HG03442 (cell line): Measurements from ENCODE around the gene CD63.
A peak's percentile ranks its signal among the peaks of the same experiment; 100 is the strongest.
"Not testable (repeated sequence)": the region's sequence is repeated elsewhere in the genome, so short reads cannot be mapped to it uniquely, and the experiment has no call there.

Source experiments
- ATAC-seq: cut with Tn5 transposase; IDR thresholded peaks from one replicate; pipeline ENCODE4 v1.9.1; 2021; ENCODE audit warnings: mild to moderate bottlenecking, moderate library complexity; ENCODE audit not compliant: unreplicated experiment

Gene CD63, protein sequence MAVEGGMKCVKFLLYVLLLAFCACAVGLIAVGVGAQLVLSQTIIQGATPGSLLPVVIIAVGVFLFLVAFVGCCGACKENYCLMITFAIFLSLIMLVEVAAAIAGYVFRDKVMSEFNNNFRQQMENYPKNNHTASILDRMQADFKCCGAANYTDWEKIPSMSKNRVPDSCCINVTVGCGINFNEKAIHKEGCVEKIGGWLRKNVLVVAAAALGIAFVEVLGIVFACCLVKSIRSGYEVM

DNA sequence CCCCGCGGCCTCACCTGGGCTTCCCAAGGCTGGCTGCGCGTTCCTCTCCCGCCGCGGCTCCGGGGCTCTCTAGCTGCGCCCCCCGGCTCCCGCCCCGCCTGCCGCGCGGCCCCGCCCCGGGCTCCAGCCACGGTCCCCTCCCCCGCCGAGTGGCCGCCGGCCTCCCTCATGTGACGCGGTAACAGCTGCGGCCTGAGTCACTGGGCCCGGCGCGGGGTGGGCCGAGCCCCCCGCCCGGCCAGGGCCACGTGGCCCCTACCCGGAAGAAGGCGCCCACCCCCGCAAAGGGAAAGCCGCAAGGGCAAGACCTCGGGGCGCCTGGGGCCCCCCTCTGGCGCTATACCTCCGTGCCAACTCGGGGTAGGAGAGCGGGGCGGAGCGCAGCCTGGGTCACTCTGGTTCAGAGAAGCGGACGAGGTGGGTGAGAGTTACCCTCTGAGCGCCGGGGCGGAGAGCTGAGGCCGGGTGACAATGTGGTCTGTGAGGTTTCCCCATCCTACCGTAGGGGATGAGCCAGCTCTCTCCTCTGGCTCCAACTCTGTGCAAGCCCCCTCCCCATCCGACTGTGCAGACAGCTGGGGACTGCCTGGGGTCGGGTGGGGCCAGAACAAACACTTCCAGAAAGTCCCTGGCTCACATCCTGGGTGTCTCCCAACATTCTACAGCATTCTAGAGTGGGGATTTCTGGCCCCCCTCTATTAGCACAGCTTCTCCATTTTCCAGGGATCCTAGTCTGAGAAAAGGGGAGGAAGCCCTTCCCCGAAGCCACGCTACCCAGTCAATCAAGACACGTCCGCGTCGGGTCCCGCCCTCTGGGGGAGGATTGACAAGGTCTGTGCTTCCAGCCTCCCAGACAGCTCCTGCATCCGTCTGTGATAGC is at the start of gene CD63:
Gene CD63 (minus strand): TSS at position 71 of the 880 bp plus-strand sequence. CDS start 668 bp downstream, outside the sequence.
- ATAC-seq = peak; percentile 60

DNA sequence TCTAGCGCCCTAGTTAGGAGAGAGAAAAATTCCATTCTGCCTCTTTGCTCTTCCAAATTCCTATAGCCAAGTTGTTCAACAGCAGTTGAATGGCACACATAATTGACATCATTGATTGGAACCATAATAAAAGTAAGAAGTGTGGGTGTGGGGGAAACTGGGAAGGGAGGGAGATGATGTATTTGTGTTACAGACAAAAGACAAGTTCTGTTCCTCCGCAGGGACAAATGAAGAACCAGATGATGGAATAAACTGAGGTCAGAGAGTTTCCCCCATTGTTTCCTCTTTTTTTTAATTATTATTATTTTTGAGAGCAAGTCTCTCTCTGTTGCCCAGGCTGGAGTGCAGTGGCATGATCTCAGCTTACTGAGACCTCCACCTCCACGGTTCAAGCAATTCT is 49.0 kb upstream of the CD63 start:
- ATAC-seq = no peak

DNA sequence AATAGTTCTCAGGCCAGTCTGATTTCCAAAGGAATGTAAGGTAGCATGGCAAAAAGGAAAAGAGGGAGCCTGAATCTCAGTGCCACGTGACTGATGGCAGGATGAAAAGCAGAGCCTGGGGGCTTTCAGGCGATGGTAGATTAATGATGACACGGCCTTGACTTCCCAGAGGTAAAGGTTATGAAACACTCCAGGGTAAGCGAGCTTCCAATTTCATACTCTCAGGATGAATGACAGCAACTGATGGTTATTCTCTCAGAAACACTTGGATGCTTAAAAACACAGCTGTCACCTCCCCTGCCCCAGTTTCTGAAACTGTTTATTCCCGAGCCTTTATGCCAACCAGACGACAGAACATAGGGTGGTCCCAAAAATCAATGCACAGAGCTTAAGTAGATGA is 42.9 kb upstream of the CD63 start:
- no peak for ATAC-seq

DNA sequence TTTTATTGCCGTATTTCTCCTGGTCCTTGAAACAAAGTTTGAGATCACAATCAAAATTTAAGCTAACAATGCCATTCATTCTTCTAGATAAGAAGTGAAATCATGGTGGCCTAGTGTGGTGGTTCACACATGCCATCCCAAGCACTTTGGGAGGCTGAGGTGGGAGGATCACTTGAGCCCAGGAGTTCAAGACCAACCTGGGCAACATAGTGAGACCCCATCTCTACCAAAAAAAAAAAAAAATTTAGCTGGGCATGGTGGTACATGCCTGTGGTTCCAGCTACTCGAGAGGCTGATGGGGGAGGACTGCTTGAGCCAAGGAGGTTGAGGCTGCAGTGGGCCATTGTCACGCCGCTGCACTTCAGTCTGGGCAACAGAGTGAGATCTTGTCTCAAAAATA is 38.3 kb upstream of the CD63 start:
- ATAC-seq = no peak

DNA sequence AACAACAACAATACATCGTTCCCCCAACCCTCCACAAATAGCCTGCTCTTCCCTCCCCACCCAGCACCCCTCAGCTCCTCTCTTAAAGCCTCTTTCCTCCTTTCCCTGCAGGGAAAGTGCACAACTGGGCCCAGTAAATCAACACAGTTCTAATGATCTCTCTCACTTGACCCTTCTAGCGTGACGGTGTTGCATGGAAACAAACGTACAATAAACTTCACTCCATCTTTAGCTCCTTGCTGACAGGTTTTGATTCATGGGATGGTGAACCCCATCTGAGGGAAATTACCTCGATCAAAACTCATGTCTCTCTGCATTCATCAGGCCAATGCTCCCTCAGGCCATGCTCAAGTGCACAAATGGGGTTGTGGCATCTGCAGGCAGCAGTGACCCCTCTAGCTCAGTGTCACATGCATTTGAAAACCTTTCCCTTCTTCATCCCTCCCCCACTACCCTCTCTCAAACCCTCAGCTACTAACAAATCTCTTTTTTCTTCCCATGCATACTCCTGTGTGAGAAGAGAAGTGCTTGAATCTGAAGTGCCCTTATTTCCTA is 37.0 kb upstream of the CD63 start:
- no peak for ATAC-seq

DNA sequence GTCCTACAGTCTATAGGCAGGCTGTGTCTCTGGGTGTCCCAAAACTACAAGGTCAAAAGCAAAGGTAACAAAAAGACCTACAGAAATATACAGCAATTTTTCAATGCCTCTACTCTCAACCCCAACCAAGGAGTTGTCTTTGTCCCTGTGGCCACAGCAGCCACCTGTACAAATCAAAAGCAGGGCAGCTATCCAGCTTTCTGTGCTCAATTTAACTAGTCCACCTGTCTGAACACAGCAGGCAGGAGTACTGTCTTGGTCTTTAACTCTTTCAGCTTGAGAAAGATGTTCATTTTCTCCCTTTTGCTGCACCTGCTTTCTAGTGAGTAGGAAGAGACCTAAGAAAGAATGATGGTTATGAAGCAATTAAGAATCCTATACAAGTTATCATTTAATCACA is 33.8 kb upstream of the CD63 start:
- no peak for ATAC-seq

DNA sequence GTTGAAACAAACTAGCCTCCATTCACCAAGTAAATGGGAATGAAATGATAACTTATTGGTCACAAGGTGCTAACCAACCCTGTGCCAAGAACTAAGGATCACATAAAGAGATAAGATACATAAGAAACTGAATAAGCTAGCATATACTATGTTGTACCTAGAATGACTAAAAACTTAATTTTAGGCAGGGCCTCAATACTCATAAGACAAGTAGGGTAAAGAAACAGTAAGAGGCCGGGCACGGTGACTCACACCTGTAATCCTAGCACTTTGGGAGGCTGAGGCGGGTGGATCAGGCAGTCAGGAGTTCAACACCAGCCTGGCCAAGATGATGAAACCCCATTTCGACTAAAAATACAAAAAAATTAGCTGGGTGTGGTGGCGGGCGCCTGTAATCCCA is 31.9 kb upstream of the CD63 start:
- no peak for ATAC-seq

DNA sequence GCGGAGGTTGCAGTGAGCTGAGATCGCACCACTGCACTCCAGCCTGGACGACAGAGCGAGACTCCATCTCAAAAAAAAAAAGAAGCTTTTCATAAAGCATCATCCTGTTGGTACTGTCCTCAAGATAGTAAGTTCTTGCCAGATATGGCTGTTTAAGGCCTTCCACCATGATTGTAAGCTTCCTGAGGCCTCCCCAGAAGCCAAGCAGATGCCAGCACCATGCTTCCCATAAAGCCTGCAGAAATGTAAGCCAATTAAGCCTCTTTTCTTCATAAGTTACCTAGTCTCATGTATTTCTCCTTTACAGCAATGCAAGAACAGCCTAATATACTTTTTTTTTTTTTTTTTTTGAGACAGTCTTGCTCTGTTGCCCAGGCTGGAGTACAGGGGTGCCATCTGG is 29.8 kb upstream of the CD63 start:
- ATAC-seq = not testable (repeated sequence)

DNA sequence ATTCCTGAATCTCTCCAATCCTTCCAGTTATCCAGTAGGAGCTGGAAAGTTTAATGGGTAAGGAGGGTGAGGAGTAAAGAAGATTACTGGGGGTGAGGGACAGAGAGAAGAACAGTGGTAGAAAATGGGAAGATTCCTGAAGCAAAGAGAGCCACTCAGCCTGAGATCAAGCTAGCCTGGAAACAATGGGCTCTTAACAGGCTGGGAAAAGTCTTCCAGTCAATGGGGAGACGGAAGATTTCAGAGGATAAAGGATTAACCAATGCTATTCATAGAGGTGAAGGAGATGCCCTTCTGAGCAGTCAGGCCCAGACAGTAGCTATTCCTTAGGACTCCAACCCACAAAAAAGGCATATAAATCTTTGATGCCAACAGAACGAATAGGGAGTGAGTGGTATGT is 28.9 kb upstream of the CD63 start:
- ATAC-seq = no peak

DNA sequence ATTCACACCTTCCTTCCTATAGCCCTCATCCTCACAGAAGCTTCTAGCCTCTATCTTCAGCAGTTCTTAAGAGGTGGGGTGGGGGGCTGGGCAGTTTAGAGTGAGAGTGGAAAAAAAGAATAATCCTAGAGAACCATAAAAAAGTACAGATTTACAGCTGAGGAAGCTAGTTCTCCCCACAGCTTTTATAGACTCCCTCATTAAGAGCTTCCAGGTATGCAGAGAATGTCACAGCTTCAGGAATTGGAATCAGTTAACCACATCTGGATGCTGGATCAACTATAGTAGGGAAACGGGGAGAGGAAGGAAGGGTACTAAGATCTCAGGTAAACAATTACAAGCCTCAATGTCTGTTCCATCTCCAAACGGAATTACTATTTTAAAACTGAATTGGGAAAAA is 26.4 kb upstream of the CD63 start:
- ATAC-seq = no peak

DNA sequence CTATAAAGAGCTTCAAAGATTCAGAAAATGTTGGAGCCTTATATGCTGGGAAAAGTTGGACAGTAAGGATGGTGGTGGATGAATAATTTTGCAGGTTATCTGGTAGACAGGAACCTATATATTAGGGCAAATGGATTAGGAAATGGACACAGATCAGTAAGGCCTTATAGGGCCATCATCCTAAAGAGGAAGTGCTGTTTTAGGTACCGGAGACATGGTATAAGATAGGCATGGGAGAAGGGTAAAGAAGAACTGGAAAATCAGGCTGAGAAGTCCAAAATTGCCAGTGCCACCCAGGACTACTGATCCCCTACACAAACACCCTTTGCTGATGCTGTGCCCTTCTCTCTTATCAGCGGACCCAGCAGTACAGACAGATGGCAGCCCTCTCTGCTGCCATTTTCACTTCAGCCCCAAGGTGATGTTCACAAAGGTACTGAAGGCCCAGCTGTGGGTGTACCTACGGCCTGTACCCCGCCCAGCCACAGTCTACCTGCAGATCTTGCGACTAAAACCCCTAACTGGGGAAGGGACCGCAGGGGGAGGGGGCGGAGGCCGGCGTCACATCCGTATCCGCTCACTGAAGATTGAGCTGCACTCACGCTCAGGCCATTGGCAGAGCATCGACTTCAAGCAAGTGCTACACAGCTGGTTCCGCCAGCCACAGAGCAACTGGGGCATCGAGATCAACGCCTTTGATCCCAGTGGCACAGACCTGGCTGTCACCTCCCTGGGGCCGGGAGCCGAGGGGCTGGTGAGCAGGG is 19.6 kb upstream of the CD63 start:
- no peak for ATAC-seq

DNA sequence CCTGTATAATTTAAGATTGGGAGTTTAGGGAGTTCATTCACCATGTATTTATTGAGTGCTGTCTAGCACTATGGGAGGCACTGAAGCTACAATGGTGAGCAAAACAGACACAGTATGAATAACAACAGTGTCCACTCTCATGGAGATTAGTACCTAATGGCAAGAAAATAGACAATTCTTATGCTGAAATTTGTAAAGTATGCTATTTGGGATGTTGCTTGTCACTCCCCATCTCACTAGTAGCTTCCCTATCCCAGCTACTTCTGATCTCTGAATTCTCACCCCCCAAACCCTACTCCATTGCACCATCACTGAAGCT is 18.1 kb upstream of the CD63 start:
- no peak for ATAC-seq

DNA sequence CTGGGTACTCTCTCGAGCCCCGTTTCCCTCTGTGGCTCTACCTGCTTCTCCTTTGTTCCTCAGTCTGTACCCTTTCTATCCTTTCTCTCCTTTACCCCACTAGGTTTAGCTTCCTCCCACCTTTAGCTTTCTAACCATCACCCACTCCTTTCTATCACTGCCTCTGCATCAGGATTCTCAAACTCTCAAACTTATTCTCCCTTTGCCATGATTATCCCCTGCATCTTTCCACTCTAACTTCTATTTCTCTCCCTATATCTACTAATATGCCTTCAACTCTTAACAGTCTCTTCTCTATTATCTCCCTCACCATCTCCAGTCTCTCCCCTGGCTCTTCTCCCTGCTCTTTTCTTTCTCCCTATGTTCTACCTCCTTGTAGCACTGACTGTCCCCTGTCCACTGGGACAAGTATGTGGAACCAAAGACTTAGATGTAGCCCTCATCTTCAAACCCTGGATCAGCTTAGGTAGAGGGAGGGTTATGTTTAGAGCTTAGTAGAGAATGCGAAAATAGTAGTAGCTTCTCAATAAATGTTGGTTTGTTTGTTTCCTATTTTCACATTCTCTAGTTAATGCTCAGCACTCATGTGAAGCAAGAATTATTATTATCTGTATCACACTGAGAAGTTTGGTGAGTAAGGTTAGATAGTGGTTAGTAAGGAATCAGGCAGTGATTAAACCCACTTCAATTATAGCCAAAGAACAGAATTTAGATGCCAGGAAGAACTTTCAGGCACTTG is 17.5 kb upstream of the CD63 start:
- ATAC-seq = no peak

DNA sequence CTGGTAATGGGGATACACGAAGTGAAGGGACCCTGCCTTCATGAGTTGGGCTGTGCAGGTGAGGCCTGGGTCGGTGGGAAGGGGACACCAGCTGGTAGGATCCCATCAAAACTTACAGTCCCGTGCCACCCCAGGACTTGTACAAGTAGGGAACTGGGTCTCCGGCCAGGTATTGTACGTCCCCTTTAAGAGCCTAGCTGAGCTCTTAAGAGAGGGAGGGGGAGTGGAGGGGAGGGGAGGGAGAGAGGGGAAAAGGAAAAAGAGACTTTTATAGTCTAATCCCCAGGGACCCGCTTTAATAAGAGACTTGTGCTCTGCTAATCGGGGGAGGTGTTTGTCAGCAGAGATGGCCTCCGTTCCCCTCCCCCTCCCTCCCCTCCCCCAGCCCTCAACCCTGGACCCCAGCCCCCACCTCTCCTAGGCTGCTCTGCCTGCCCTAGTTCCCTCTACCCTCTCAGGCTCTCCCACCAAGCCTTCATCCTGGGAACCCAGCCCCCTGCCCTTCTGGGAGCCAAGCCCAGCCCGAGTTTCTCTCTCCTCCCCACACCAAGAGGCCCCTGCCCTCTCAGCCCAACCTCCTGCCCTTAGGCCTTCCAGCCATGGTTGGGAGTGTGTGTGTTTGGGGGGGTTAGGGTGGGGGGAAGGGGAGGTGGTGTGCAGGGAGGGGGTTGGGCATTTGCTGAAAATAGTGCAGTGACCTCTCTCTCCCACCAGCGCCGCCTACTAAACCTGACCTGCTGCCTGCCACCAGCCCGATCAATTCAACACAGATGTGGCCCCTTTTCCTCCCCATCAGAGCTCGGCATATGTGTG is 16.8 kb upstream of the CD63 start:
- no peak for ATAC-seq

DNA sequence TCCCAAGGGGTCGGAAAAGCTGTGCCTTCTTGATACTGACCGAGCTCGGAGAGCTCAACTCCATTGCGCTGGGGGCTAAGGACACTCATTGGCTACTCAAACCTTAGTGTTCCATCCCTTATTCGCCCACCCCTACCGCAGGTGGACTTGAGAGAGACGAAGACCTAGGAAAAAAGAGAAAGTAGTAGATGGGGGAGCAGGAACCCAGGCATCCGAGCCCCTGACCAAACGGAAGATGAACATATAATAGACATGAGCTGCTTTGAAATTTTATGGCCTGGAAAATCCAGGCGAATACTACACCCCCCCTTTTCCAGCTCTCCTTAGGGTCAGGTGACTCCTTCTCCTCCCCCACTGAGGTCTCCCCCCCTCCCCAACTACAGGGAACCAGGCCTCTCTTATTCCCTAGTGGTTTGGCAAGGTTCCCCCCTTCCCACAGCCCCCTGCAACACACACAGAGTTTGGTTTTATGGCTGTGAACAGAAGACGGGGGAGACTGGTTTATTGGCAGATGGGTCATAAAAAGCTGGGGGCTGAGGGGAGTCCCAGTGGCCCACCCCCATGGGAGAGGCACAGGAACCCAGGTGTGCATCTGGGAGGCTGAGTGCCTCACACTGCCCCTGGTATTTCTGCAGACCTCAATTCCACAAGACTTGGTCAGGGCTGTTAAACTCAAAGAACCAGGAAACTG is 15.7 kb upstream of the CD63 start:
- ATAC-seq = no peak

DNA sequence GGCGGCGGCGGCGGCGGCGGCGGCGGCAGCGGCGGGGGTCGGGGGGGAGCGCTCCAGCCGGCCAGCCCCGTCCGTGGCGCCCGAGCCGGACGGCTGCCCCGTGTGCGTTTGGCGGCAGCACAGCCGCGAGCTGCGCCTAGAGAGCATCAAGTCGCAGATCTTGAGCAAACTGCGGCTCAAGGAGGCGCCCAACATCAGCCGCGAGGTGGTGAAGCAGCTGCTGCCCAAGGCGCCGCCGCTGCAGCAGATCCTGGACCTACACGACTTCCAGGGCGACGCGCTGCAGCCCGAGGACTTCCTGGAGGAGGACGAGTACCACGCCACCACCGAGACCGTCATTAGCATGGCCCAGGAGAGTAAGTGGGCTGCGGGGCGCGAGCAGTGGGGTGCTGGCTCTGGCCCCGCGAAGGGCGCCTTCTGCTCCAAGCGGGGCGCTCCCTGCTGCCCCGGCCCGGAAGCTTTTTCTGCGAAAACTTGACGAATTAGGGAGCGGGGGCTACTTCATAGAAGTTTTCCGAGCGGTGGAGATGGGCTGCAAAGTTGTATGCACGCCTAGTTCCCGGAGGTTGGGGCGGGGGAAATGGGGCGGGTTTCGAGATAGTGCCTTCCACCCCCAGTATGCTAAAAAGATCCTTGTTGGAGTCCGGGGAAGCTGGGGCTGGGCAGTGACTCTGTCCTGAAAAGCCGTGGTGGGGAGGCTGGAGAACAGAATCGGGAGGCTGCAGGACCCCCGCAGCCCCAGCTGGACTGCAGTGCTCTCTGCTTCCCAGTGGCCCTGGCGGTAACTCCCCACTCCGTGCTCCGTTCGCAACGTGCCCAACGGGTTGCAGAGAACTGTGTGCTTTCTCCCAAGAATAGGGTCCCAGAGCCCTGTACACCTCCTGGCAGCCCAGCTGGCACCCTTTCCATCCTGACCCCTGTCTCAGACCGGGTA is 14.9 kb upstream of the CD63 start:
- ATAC-seq = peak; percentile 48

DNA sequence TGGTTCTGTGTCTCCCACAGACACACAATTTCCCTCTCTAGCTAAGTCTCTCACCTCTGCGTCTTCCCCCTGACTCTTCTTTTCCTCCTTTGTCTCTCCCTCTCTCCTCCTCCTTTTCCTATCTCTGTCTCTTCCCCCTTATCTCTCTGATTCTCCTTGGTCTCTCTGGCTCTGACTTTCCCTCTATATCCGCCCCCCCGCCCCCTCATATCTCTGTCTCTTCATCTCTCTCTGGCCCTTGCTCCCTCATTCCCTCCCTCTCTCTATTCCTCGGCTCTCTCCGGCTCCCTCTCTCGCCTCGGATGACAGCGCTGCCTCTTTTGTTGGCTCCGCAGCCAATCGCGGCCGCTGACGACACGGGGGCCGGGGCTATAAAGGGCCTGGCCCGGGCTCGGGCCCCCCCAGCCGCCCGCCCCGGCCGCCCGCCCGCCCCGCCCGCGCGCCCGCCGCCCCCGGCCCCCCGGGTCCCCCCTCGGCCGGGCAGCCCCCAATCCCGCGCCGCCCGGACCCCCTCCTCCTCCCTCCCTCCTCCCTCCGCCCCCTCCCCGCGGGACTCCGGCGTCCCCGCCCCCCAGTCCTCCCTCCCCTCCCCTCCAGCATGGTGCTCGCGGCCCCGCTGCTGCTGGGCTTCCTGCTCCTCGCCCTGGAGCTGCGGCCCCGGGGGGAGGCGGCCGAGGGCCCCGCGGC is 14.1 kb upstream of the CD63 start, which contains the start of gene GDF11:
Gene GDF11 (plus strand): TSS at position 404 of the 687 bp plus-strand sequence. CDS start 195 bp downstream, at position 599.
- peak; percentile 30 for ATAC-seq
